GM12865 (cell line): ENCODE measurements around the gene SFSWAP.
"Not testable (repeated sequence)": the region's sequence is repeated elsewhere in the genome, so short reads cannot be mapped to it uniquely, and the experiment has no call there.

ENCODE experiments used
- DNase-seq: peaks from one replicate; pipeline ENCODE4 v3.0.0; 2010; ENCODE audit warnings: low read depth
- H3K4me3 ChIP-seq: 2 replicates; pipeline ENCODE4 v1.5.1; 2011; ENCODE audit warnings: mild to moderate bottlenecking, low read depth, low read length, control low read depth
- TF ChIP-seq, protein P1 (sequence below): IDR thresholded peaks from 2 replicates; pipeline ENCODE4 v1.5.1; 2011; ENCODE audit warnings: low read length, control low read depth, low read depth, inconsistent platforms; ENCODE audit not compliant: insufficient read depth; ENCODE audit errors: missing control alignments

SFSWAP gene

DNA sequence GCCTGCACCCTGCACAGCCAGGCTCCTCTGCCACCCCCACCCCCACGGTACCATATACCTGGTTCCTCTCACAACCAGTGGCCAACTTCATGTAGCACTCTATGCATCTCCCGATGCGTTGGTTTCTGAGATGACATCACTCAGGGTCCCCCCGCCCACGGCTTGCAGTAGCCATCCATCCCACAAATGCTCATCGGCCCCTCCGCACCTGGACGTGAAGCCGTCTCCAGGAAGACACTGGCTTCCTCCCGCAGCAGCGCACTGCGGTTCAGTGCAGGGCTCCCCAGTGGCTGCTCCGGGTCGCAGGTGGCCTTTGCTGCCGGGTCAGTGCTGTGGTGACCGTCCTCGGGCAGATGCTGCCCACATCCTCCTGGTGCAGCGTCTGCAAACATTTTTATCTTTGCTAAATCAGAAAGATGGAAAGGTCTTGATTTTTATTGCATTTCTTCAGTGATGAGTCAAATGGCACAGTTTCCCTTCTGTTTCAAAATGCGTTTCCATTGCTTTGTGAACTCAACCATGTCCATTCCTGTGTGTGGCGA lies 89.8 kb downstream of the SFSWAP start:
- TF ChIP-seq, protein P1, sequence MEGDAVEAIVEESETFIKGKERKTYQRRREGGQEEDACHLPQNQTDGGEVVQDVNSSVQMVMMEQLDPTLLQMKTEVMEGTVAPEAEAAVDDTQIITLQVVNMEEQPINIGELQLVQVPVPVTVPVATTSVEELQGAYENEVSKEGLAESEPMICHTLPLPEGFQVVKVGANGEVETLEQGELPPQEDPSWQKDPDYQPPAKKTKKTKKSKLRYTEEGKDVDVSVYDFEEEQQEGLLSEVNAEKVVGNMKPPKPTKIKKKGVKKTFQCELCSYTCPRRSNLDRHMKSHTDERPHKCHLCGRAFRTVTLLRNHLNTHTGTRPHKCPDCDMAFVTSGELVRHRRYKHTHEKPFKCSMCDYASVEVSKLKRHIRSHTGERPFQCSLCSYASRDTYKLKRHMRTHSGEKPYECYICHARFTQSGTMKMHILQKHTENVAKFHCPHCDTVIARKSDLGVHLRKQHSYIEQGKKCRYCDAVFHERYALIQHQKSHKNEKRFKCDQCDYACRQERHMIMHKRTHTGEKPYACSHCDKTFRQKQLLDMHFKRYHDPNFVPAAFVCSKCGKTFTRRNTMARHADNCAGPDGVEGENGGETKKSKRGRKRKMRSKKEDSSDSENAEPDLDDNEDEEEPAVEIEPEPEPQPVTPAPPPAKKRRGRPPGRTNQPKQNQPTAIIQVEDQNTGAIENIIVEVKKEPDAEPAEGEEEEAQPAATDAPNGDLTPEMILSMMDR: no peak
- no peak overlapping the region for H3K4me3 ChIP-seq
- DNase-seq: no peak

DNA sequence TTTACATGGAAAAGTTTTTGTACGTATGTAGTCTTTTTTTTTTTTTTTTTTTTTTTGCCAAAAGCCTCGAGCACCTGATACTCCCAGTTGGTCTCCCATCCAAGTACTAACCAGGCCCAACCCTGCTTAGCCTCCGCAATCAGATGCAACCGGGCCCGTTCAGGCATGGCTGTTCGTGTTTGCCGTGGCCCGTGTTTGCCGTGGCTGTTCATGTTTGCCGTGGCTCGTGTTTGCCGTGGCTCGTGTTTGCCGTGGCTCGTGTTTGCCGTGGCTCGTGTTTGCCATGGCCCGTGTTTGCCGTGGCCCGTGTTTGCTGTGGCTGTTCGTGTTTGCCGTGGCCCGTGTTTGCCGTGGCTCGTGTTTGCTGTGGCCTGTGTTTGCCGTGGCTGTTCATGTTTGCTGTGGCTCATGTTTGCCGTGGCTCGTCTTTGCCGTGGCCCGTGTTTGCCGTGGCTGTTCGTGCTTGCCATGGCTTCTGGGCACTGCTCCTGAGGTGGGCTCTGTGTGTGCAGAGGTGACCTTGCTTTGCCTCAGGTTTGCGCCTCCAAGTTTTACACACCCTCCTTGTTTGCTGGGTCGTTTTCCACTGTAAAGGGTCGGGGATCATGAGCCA lies 90.5 kb downstream of the SFSWAP start:
- TF ChIP-seq, protein P1: no peak
- H3K4me3 ChIP-seq: no peak overlapping the region
- no peak for DNase-seq

DNA sequence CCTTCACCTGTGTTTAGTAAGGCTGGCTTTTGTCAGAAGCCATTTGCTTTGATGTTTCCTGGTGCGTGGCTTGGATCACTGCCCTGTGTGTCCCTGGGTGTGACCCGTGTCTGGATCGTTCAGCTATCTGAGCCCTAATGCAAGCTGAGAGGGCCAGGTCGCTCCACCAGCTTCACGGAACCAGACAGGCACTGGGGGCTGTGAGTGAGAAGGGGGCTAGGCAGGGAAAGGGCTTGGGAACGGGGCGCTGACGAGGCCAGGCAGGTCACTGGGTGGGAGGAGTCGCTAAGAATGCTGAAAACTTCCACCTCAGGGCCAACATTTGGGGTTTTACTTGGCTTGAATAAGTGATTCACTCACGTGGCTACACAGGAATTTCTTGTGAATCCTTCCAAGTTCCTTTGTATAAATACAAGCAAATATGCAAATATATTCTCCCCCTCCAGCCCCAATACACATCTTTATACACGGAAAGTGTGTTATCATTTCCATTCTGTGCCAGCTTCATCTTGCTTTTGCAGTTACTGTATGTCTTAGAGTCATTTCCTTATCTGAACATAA lies 93.2 kb downstream of the SFSWAP start:
- H3K4me3 ChIP-seq: no peak overlapping the region
- no peak for DNase-seq
- TF ChIP-seq, protein P1: no peak

DNA sequence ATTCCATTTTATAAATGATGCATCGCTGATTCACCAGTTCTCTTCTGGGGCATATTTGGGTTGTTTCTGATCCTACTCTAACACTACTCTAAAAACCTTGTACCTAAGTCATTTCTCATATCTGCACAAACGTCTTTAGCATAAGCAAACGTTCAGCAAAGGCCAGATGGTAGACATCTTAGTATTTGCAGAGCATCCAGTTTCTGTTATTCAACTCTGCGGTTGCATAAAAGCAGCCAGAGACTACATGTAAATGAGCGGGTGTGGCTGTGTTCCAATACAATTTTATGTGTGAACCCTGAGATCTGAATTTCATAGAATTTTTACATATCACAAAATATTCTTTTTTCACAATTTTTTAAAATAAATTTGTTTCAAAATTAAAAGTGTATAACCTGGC lies 94.5 kb downstream of the SFSWAP start:
- TF ChIP-seq, protein P1: no peak
- no peak overlapping the region for H3K4me3 ChIP-seq
- DNase-seq: peak; percentile 40

DNA sequence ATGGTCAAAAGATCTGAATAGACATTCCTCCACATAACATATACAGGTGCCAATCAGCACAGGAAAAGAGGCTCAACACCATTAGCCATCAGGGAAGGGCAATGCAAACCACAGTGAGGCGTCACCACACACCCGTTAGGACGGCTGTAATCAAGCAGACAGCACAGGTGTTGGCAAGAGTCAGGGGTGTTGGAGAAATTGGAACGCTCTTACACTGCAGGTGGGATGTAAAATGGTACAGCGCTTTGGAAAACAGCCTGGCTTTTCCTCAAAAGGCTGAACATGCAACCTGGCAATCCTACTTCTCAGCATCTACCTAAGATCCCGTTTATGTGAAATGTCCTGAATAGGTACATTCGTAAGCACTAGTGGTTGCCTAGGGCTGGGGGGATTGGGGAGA lies 95.8 kb downstream of the SFSWAP start:
- H3K4me3 ChIP-seq: no peak overlapping the region
- no peak for DNase-seq
- TF ChIP-seq, protein P1: no peak

DNA sequence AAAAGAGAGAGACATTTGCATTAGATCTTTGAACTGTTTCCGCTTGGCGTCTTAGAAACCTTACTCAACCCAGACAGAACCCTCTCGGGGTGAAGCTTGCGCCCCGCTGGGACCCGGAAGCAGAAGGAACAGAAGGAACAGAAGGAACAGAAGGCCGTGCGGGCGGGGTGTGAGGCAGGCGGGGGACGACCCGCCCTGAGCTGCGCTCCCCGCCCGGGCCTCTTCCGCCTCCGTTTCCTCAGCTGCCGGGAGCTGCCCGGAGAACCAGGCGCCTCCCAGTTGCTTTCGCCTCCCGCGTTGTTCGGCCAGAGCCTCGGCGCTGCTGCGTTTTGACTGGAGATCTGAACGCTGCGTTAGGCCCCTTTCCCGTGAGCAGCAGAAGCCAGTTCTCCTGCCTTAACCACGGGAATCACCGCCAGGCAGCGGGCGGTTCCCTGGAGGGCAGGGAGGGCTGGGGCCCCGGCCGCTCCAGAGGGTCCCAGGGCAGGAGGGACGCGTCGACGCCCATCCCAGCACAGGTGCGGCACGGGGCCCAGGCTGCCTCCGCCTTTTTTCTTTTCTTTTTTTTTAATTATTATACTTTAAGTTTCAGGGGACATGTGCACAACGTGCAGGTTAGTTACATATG lies 98.0 kb downstream of the SFSWAP start:
- peak overlapping the region; percentile 59 for H3K4me3 ChIP-seq
- TF ChIP-seq, protein P1: no peak
- DNase-seq: peak; percentile 83

DNA sequence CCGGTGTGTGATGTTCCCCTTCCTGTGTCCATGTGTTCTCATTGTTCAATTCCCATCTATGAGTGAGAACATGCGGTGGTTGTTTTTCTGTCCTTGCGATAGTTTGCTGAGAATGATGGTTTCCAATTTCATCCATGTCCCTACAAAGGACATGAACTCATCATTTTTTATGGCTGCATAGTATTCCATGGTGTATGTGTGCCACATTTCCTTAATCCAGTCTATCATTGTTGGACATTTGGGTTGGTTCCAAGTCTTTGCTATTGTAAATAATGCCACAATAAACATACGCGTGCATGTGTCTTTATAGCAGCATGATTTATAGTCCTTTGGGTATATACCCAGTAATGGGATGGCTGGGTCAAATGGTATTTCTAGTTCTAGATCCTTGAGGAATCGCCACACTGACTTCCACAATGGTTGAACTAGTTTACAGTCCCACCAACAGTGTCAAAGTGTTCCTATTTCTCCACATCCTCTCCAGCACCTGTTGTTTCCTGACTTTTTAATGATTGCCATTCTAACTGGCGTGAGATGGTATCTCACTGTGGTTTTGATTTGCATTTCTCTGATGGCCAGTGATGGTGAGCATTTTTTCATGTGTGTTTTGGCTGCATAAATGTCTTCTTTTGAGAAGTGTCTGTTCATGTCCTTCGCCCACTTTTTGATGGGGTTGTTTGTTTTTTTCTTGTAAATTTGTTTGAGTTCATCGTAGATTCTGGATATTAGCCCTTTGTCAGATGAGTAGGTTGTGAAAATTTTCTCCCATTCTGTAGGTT lies 98.8 kb downstream of the SFSWAP start:
- H3K4me3 ChIP-seq, DNase-seq: not testable (repeated sequence)
